Rectal smooth muscle tissue (tissue), 1 donor: ENCODE data around the gene DTNBP1.

Experiments
- H3K27ac ChIP-seq: one replicate; pipeline ENCODE4 v1.7.0; 2013; ENCODE audit warnings: low read depth, low read length, inconsistent platforms
- H3K27me3 ChIP-seq: one replicate; pipeline ENCODE4 v1.7.0; 2013; ENCODE audit warnings: low read length; ENCODE audit not compliant: control insufficient read depth, insufficient read depth
- H3K36me3 ChIP-seq: one replicate; pipeline ENCODE4 v1.7.0; 2013; ENCODE audit warnings: low read length; ENCODE audit not compliant: control insufficient read depth, insufficient read depth
- H3K4me1 ChIP-seq: one replicate; pipeline ENCODE4 v1.7.0; 2013; ENCODE audit warnings: low read length; ENCODE audit not compliant: control insufficient read depth, insufficient read depth
- H3K4me3 ChIP-seq: one replicate; pipeline ENCODE4 v1.7.0; 2013; ENCODE audit warnings: low read length
- H3K9ac ChIP-seq: one replicate; pipeline ENCODE4 v1.7.0; 2013; ENCODE audit warnings: low read length

Gene DTNBP1

GRCh38 chr6:15475261-15475660 is 187.6 kb downstream of the DTNBP1 start:
- Histone ChIP-seq H3K36me3 (peaks cover under 1% of the 10 kb centered on the region), H3K4me3 (no peak overlapping the region), H3K27me3 (no peaks in the 10 kb centered on the region), H3K27ac (no peak overlapping the region), H3K9ac (no peak overlapping the region), H3K4me1 (peaks cover 3% of the 10 kb centered on the region)

- H3K27me3 ChIP-seq, result no peaks in the 10 kb centered on the region
- no peak overlapping the region for H3K4me3 ChIP-seq
- H3K9ac ChIP-seq, result no peak overlapping the region
- peaks cover 3% of the 10 kb centered on the region for H3K36me3 ChIP-seq
- no peak overlapping the region for H3K27ac ChIP-seq
- H3K4me1 ChIP-seq, result peaks cover 3% of the 10 kb centered on the region
Measured at GRCh38 chr6:15474196-15474595, 188.6 kb downstream of the DTNBP1 start.

DNA sequence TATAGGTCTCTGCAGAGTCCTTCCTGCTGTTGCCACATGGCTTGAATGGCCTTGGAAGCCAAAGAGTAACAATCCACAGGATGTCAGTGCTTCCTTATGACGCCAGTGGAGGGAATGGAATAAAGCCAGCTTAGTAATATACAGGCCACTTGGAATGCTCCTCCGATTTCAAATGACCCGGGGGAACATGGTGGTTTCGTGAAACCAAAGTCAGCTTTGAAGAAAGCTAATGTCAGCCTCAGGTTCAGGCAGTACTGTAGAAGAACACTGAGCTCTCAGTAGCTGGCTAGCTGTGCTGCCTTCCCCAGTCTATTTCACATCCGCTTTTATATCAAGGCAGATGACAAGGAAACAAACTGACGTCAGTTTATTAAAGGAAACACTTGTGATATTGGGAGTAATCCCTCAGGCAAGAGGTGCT is 189.1 kb downstream of the DTNBP1 start:
- no peak overlapping the region for H3K4me3 ChIP-seq
- no peak overlapping the region for H3K9ac ChIP-seq
- no peak overlapping the region for H3K27ac ChIP-seq
- no peaks in the 10 kb centered on the region for H3K27me3 ChIP-seq
- peaks cover 3% of the 10 kb centered on the region for H3K36me3 ChIP-seq
- peaks cover 3% of the 10 kb centered on the region for H3K4me1 ChIP-seq

DNA sequence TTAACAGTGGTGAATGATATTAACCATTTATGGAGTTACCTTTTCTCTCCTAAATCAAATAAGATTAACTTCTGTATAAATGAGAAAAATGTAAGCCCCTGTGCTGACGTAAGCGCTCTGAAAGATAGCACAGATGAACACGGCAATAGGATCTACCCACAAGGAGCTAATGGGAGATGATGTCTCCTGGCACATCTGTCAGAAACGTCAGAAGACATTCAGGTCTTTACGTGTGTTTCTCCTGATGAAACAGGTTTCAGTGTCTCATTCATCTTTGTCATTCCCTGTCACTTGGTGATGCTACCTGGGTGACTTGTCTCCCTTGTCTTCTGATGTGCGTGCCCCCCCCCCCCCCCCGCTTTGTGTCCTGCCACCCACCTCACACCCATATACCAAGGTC is 189.7 kb downstream of the DTNBP1 start:
- peaks cover 3% of the 10 kb centered on the region for H3K4me1 ChIP-seq
- peaks cover 6% of the 10 kb centered on the region for H3K36me3 ChIP-seq
- no peak overlapping the region for H3K9ac ChIP-seq
- no peak overlapping the region for H3K27ac ChIP-seq
- H3K27me3 ChIP-seq, result no peaks in the 10 kb centered on the region
- no peak overlapping the region for H3K4me3 ChIP-seq
